PFSK-1 (cell line): ENCODE data around the gene CCDC181.

Experiments
- POLR2AphosphoS5 ChIP-seq: IDR thresholded peaks from 2 replicates; pipeline ENCODE4 v1.6.1; 2012; ENCODE audit warnings: low read depth, mild to moderate bottlenecking, control low read depth, low read length, moderate library complexity
- SIN3A ChIP-seq: IDR thresholded peaks from 2 replicates; pipeline ENCODE4 v1.6.1; 2012; ENCODE audit warnings: mild to moderate bottlenecking, low read length, moderate library complexity, borderline replicate concordance; ENCODE audit not compliant: insufficient read depth

DNA sequence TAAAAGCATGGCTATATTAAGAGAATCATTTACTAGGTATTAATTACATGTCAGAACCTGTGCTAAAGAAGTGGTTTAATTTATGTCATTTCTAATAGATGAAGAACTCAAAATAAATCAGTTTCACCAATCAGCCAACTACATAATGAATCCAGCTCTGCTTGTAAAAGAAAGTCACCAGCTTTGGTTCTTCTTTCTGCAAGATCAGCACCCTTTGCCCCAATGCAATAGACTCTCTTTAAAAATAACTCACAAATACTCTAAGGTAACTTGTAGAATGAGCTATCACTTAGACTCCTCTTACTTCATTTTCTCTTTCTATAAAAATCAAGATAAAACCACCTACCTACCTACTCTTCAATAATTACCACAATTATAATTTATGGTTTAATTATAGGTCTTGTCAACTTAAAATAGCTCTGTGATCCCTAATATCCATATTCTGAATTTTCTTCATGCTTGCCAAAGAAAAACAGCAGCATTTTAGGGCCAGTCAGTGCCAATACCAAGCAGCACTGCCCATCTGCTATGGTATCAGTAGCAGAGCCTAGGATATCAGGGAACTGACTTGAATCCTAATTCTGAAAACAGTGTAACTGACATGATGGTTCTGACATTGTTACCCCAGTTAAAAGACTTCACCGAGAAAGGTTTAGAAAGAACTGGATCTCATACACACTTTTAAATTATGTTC lies 47.2 kb upstream of the CCDC181 start:
- TF ChIP-seq SIN3A (no peak), POLR2AphosphoS5 (no peak)
